ENCODE data around the gene TRIM49. TPM values are rescaled to one million over a fixed set of nuclear protein-coding genes. Genes with fewer than 3 reads are reported as not detected.
"Not testable (repeated sequence)": the region's sequence is repeated elsewhere in the genome, so short reads cannot be mapped to it uniquely, and the experiment has no call there.

The TRIM49 gene
- not detected for total RNA-seq
- not detected for polyA plus RNA-seq
- long read RNA-seq, donor 1, result 0 reads
- long read RNA-seq, donor 2, result 0 reads
- long read RNA-seq, donor 3, result 0 reads
- long read RNA-seq, donor 4, result 0 reads
- long read RNA-seq, donor 5, result 0 reads
- long read RNA-seq, donor 6, result 0 reads
- long read RNA-seq, donor 7, result 0 reads
- long read RNA-seq, donor 8, result 0 reads
- long read RNA-seq, donor 9, result 0 reads
- long read RNA-seq, donor 10, result 0 reads

GRCh38 chr11:89808475-89808874, at the start of gene TRIM49:
Gene TRIM49, minus strand, starts transcription at chr11:89808575. Its CDS starts 4,106 bp downstream, at chr11:89804469.
- WGBS, 5 donors, result 85 to 94% (median 93%) methylated on average over 2 of the region's 2 CpGs
- intact Hi-C loops (cut with DNase I; ENCODE audit: low total_unique reads), result not testable (repeated sequence)

GRCh38 chr11:89826694-89827093, 18.3 kb upstream of the TRIM49 start:
- H3K4me1 ChIP-seq; H3K9me3 ChIP-seq; H3K27me3 ChIP-seq; intact Hi-C loops (cut with DNase I; ENCODE audit: low total_unique reads); H3K36me3 ChIP-seq; H3K27ac ChIP-seq; H3K4me3 ChIP-seq; DNase-seq: not testable (repeated sequence)
- WGBS, 5 donors, result 17 to 71% (median 42%) methylated on average over 1 to 2 of the region's 2 CpGs; no CpG with 5 or more reads in 2 of the 5 donors

More at GRCh38 chr11:89808475-89808874, at the start of gene TRIM49:
- H3K36me3 ChIP-seq, H3K9me3 ChIP-seq, H3K27ac ChIP-seq, H3K4me1 ChIP-seq, DNase-seq, H3K4me3 ChIP-seq, H3K27me3 ChIP-seq: not testable (repeated sequence)

GRCh38 chr11:89820008-89820407, 11.6 kb upstream of the TRIM49 start:
- 84% methylated on average over 2 of the region's 3 CpGs; no CpG with 5 or more reads in 4 of the 5 donors for WGBS, 5 donors
- H3K36me3 ChIP-seq; H3K27me3 ChIP-seq; intact Hi-C loops (cut with DNase I; ENCODE audit: low total_unique reads); H3K27ac ChIP-seq; H3K4me3 ChIP-seq; DNase-seq; H3K9me3 ChIP-seq; H3K4me1 ChIP-seq: not testable (repeated sequence)

- WGBS, 5 donors, result 70 to 80% (median 74%) methylated on average over 5 of the region's 5 CpGs
- DNase-seq; H3K36me3 ChIP-seq; H3K27me3 ChIP-seq; H3K9me3 ChIP-seq; H3K4me3 ChIP-seq; intact Hi-C loops (cut with DNase I; ENCODE audit: low total_unique reads); H3K4me1 ChIP-seq; H3K27ac ChIP-seq: not testable (repeated sequence)
These were observed 5.2 kb upstream of the TRIM49 start for GRCh38 chr11:89813535-89813934.

- 32 to 75% (median 42%) methylated on average over 16 to 29 of the region's 39 CpGs; no CpG with 5 or more reads in 1 of the 5 donors for WGBS, 5 donors
These were observed 20.8 kb downstream of the TRIM49 start for GRCh38 chr11:89787506-89788063.

GRCh38 chr11:89785726-89786125, 22.6 kb downstream of the TRIM49 start:
- intact Hi-C loops (cut with DNase I; ENCODE audit: low total_unique reads); H3K27me3 ChIP-seq; H3K4me3 ChIP-seq; H3K36me3 ChIP-seq; H3K9me3 ChIP-seq; H3K27ac ChIP-seq; H3K4me1 ChIP-seq; DNase-seq: not testable (repeated sequence)
- WGBS, 5 donors, result 13 to 65% (median 20%) methylated on average over 5 to 12 of the region's 27 CpGs

More at GRCh38 chr11:89787506-89788063, 20.8 kb downstream of the TRIM49 start:
- H3K27me3 ChIP-seq; DNase-seq; H3K27ac ChIP-seq; intact Hi-C loops (cut with DNase I; ENCODE audit: low total_unique reads); H3K36me3 ChIP-seq; H3K9me3 ChIP-seq; H3K4me1 ChIP-seq; H3K4me3 ChIP-seq: not testable (repeated sequence)

GRCh38 chr11:89750822-89751221, 57.6 kb downstream of the TRIM49 start:
- H3K4me3 ChIP-seq; DNase-seq; H3K27me3 ChIP-seq; H3K36me3 ChIP-seq; intact Hi-C loops (cut with DNase I; ENCODE audit: low total_unique reads); H3K4me1 ChIP-seq; H3K27ac ChIP-seq; H3K9me3 ChIP-seq: not testable (repeated sequence)

Small RNAs within 50 kb of the gene (small RNA-seq; reads per million reads assigned to genes)
- gene AP003122.3, result 0 reads per million in 4 donors

Other genes starting within 250 kb of the TRIM49 start
- gene TRIM77, start 98.3 kb downstream of the TRIM49 start, total RNA-seq, result not detected
- gene TRIM77, start 98.3 kb downstream of the TRIM49 start, polyA plus RNA-seq, result not detected
- gene TRIM64B, start 69.9 kb upstream of the TRIM49 start, total RNA-seq, result not detected
- gene TRIM64B, start 69.9 kb upstream of the TRIM49 start, polyA plus RNA-seq, result not detected
- not detected for gene TRIM49D1, start 113.7 kb upstream of the TRIM49 start, total RNA-seq
- not detected for gene TRIM49D1, start 113.7 kb upstream of the TRIM49 start, polyA plus RNA-seq
- gene TRIM49D2, start 115.5 kb upstream of the TRIM49 start, total RNA-seq, result not detected
- not detected for gene TRIM49D2, start 115.5 kb upstream of the TRIM49 start, polyA plus RNA-seq
- not detected for gene TRIM64, start 157.5 kb upstream of the TRIM49 start, total RNA-seq
- not detected for gene TRIM64, start 157.5 kb upstream of the TRIM49 start, polyA plus RNA-seq
- not detected for gene TRIM49C, start 222.5 kb upstream of the TRIM49 start, total RNA-seq
- not detected for gene TRIM49C, start 222.5 kb upstream of the TRIM49 start, polyA plus RNA-seq

Measured in stomach (tissue), 19 donors.